ENCODE results near the gene RXRG.
A peak's percentile ranks its signal among the peaks of the same experiment; 100 is the strongest.

RXRG gene

DNA sequence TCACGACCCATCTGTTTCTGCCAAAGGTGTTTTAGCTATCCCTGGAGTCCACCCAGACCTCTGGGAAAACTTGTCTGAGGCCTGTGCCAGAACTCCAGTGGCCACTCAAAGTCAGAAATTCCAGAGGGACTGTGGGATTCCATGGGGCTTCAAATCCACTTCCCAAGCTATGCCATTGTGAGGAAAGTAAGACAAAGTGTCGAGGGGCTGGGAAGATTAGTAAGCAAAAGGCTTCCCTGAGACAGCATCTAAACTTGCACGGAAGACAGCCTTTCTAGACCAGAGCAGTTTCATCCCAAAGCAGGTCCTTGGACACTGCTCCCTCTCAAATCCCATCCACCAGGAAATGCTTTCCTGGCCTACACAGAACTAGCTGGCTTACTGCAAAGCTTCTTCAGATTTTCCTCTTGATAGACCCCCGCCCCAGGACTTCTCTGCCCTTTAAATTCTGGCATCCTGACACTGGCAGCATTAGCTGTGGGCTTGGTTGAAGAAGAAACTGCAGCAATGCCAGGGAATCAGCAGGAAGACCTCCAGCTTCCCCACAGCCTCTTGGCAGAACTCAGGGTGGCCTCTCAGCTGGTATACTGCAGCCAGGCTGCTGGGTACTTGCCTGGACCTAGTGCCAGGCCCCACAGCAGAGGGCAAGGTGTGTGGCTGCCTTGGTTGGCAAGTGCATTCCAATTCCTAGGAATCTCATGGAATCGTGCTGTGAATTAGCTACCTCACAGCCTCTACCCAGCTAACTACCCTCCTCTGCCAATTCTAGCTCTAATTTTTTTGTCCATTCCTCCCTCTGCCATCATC, 61.1 kb downstream of the RXRG start:
- TF ChIP-seq CTCF (conservative IDR thresholded peaks at IDR 0.05), result no peak
- TF ChIP-seq ZFX (IDR thresholded peaks at IDR 0.05), result no peak
- no peak overlapping the region for H3K27ac ChIP-seq

GRCh38 chr1:165383067-165383466, 61.9 kb downstream of the RXRG start:
- no peak overlapping the region for H3K27ac ChIP-seq
- no peak for TF ChIP-seq ZFX (IDR thresholded peaks at IDR 0.05)
- no peak for TF ChIP-seq CTCF (conservative IDR thresholded peaks at IDR 0.05)

DNA sequence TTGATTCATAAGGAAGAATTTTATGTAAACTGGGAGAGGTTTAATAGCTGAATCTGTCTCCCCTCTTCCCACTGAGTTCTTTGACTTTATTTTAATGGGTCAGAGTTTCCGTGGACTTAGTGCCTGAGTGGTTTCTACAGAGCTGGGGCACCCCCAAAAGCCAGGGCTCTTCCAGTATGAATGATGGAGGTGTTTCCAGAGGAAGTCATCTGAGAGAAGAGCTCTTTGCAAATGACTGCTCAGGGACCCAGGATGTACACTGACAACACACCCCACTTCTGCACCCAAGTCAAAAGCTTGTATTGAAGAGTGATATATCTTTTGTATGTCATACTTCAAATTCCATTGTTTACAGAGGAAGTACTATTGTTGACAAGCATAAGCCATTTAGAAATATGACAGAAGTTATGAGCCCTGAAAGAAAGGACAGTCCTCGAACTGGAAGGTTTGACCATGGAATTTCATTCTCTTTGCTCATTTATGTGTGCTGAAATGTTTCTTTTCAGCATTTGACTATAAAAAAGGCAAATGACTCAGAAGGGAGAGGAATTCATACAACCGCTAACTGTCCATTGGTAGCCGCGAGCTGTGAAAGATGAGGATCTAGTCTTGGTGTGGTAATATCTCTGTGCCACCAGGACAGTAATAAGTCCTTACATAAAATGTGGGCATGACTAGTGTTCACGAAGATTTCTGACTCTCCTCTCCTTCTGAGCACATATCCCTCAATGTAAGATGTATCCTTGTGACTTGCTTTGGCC, 63.0 kb downstream of the RXRG start:
- TF ChIP-seq CTCF (conservative IDR thresholded peaks at IDR 0.05) (no peak), ZFX (IDR thresholded peaks at IDR 0.05) (no peak)
- no peak overlapping the region for H3K27ac ChIP-seq

- TF ChIP-seq CTCF (conservative IDR thresholded peaks at IDR 0.05) (no peak), ZFX (IDR thresholded peaks at IDR 0.05) (no peak)
- no peak overlapping the region; the same call in 1 of the 2 replicates for H3K27ac ChIP-seq
Measured at GRCh38 chr1:165376811-165377311, 68.1 kb downstream of the RXRG start.

DNA sequence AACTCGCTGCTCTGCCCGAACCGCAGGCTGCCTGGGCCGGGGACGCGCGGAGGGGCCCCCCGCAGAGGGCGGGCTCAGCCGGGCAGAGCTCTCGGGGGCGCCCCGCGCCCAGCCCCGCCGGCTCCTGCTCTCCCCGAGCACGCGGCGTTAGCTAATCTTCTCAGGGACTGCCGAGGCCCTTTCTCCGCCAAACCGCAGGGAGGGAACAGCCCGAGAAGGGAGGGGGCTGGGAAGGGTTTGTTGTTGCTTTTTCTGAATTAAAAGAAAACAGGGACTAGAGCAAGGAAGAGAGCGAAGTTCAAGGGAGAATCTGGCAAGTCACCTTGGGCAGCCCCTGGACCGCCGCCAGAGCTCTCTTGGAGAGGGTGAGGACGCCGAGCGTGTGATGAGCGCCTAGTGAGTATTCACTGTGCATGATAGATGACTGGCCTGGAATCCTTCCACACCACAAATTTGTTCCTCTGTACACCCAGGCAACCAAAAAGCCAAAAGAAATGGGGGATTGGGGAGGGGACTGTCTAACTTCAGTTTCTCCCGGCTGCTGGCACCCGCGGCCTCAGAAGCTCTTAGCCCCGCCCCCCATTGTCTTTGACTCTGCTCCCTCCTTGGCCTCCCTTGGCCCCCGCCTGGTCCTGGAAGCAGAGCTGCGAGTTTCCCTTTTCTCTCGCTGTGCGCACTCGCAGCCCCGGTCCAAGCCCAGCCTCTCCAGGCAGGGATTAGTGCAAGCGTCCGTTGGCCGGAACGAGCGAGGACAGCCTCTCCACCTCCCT, 68.7 kb downstream of the RXRG start:
- TF ChIP-seq CTCF (conservative IDR thresholded peaks at IDR 0.05) (no peak), ZFX (IDR thresholded peaks at IDR 0.05) (no peak)
- H3K27ac ChIP-seq, result peak overlapping the region; percentile 62

DNA sequence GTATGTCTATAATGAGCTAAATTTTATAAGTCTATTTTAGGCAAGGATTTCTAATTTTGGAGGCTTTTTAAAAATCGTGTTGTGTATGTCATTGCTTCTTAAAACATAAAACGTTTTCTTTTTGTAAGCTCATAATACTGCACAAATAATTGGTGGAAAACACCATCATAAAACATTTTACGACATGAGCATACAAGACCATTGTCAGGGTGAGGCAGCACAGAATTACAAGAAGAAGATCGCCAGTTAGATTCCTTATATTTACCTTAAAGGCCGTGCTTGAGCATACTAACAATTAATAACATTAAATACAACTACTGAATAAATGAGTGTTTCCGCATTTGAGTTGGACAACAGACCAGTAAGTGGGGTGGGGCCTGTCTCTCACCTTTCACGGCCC, 69.3 kb downstream of the RXRG start:
- TF ChIP-seq ZFX (IDR thresholded peaks at IDR 0.05) (no peak), CTCF (conservative IDR thresholded peaks at IDR 0.05) (no peak)
- H3K27ac ChIP-seq, result peak overlapping the region; percentile 62

Data from C4-2B (cell line).